CD4-positive, alpha-beta T cell treated with Interleukin-17A for 4 hours (primary cell): Measurements from ENCODE around the gene TNPO2.
"Not testable (repeated sequence)": the region's sequence is repeated elsewhere in the genome, so short reads cannot be mapped to it uniquely, and the experiment has no call there.

Source experiments
- DNase-seq: peaks from one replicate; pipeline ENCODE4 v3.0.0-alpha.2; 2020; ENCODE audit warnings: mixed read lengths

TNPO2 gene

GRCh38 chr19:12736995-12737834, 13.5 kb upstream of the TNPO2 start, which contains the start of gene GET3:
Gene GET3, plus strand, starts transcription at chr19:12737497. Its CDS starts 9 bp downstream, at chr19:12737506.
- DNase-seq = peak; percentile 79

GRCh38 chr19:12733369-12734214, 9.9 kb upstream of the TNPO2 start:
- DNase-seq = peak; percentile 55

- no peak for DNase-seq
These were observed 7.6 kb upstream of the TNPO2 start for GRCh38 chr19:12731337-12731736.

GRCh38 chr19:12730064-12730463, 6.3 kb upstream of the TNPO2 start:
- DNase-seq = no peak

- no peak for DNase-seq
These were observed 4.2 kb upstream of the TNPO2 start for GRCh38 chr19:12727745-12728433.

- no peak for DNase-seq
These were observed 3.2 kb upstream of the TNPO2 start for GRCh38 chr19:12726988-12727316.

- DNase-seq = not testable (repeated sequence)
These were observed 1.9 kb upstream of the TNPO2 start for GRCh38 chr19:12725612-12726011.

- DNase-seq = no peak
These were observed 421 bp downstream of the TNPO2 start for GRCh38 chr19:12723381-12723640.

- peak; percentile 94 for DNase-seq
These were observed 959 bp downstream of the TNPO2 start for GRCh38 chr19:12722566-12723380.

- DNase-seq = peak; percentile 61
These were observed 1.8 kb downstream of the TNPO2 start for GRCh38 chr19:12721656-12722565.

- peak; percentile 42 for DNase-seq
These were observed 2.7 kb downstream of the TNPO2 start for GRCh38 chr19:12720851-12721655.

GRCh38 chr19:12720296-12720695, 3.4 kb downstream of the TNPO2 start:
- DNase-seq = no peak

GRCh38 chr19:12715929-12716328, 7.8 kb downstream of the TNPO2 start:
- DNase-seq = no peak

GRCh38 chr19:12715102-12715501, 8.6 kb downstream of the TNPO2 start:
- no peak for DNase-seq

GRCh38 chr19:12713304-12713703, 10.4 kb downstream of the TNPO2 start:
- not testable (repeated sequence) for DNase-seq

- not testable (repeated sequence) for DNase-seq
These were observed 11.7 kb downstream of the TNPO2 start for GRCh38 chr19:12712077-12712476.

- DNase-seq = no peak
These were observed 12.5 kb downstream of the TNPO2 start for GRCh38 chr19:12711187-12711586.

- no peak for DNase-seq
These were observed 15.1 kb downstream of the TNPO2 start for GRCh38 chr19:12708641-12709040.

- no peak for DNase-seq
These were observed 17.4 kb downstream of the TNPO2 start for GRCh38 chr19:12706332-12706718.

GRCh38 chr19:12705654-12706331, 17.9 kb downstream of the TNPO2 start:
- no peak for DNase-seq
